DMS153 (cell line): Measurements from ENCODE around the gene OSBPL10.

Experiments
- DNase-seq: peaks from one replicate; lab custom pipeline; 2025; lab: John Stamatoyannopoulos, UW

OSBPL10 gene

GRCh38 chr3:31772758-31773473 lies 208.1 kb downstream of the OSBPL10 start:
- DNase-seq, result no peak

- no peak for DNase-seq
Measured at GRCh38 chr3:31772272-31772671, 208.8 kb downstream of the OSBPL10 start.

GRCh38 chr3:31770822-31771326 lies 210.2 kb downstream of the OSBPL10 start:
- no peak for DNase-seq

GRCh38 chr3:31768479-31769125 lies 212.5 kb downstream of the OSBPL10 start:
- no peak for DNase-seq

- DNase-seq, result no peak
Measured at GRCh38 chr3:31767920-31768319, 213.1 kb downstream of the OSBPL10 start.

GRCh38 chr3:31766669-31767068 lies 214.4 kb downstream of the OSBPL10 start:
- no peak for DNase-seq

- no peak for DNase-seq
Measured at GRCh38 chr3:31765871-31766270, 215.2 kb downstream of the OSBPL10 start.

- DNase-seq, result no peak
Measured at GRCh38 chr3:31763731-31764130, 217.3 kb downstream of the OSBPL10 start.

- DNase-seq, result no peak
Measured at GRCh38 chr3:31762888-31763351, 218.1 kb downstream of the OSBPL10 start.

- DNase-seq, result no peak
Measured at GRCh38 chr3:31762097-31762764, 218.8 kb downstream of the OSBPL10 start.

- no peak for DNase-seq
Measured at GRCh38 chr3:31760654-31761053, 220.4 kb downstream of the OSBPL10 start.

GRCh38 chr3:31758322-31758965 lies 222.6 kb downstream of the OSBPL10 start:
- no peak for DNase-seq

GRCh38 chr3:31755926-31756658 lies 225.0 kb downstream of the OSBPL10 start:
- DNase-seq, result no peak

- DNase-seq, result no peak
Measured at GRCh38 chr3:31754575-31755278, 226.3 kb downstream of the OSBPL10 start.

GRCh38 chr3:31753050-31753425 lies 228.0 kb downstream of the OSBPL10 start:
- no peak for DNase-seq

GRCh38 chr3:31752305-31753049 lies 228.6 kb downstream of the OSBPL10 start:
- no peak for DNase-seq

- no peak for DNase-seq
Measured at GRCh38 chr3:31750341-31750740, 230.7 kb downstream of the OSBPL10 start.

GRCh38 chr3:31748933-31749295 lies 232.1 kb downstream of the OSBPL10 start:
- DNase-seq, result no peak

GRCh38 chr3:31748281-31748932 lies 232.7 kb downstream of the OSBPL10 start:
- DNase-seq, result no peak

- DNase-seq, result no peak
Measured at GRCh38 chr3:31747785-31748184, 233.3 kb downstream of the OSBPL10 start.
